Osteocyte (in vitro differentiated cells): Measurements from ENCODE around the gene LMOD1. TPM values are rescaled to one million over a fixed set of nuclear protein-coding genes. Genes with fewer than 3 reads are reported as not detected.

Source experiments
- DNase-seq: peaks from one replicate; pipeline ENCODE4 v3.0.0; 2021; ENCODE audit warnings: mixed read lengths; ENCODE audit not compliant: unreplicated experiment; ENCODE audit errors: extremely low spot score
- H3K27ac Mint-ChIP-seq: one replicate; pipeline ENCODE4 v1.8.0; 2021; ENCODE audit warnings: mild to moderate bottlenecking, mixed read lengths; ENCODE audit not compliant: unreplicated experiment
- H3K27me3 Mint-ChIP-seq: one replicate; pipeline ENCODE4 v1.8.0; 2021; ENCODE audit warnings: mixed read lengths; ENCODE audit not compliant: unreplicated experiment
- H3K36me3 Mint-ChIP-seq: one replicate; pipeline ENCODE4 v1.8.0; 2021; ENCODE audit warnings: mixed read lengths; ENCODE audit not compliant: unreplicated experiment
- H3K4me1 Mint-ChIP-seq: one replicate; pipeline ENCODE4 v1.8.0; 2021; ENCODE audit warnings: mixed read lengths; ENCODE audit not compliant: unreplicated experiment
- H3K4me3 Mint-ChIP-seq: one replicate; pipeline ENCODE4 v1.8.0; 2021; ENCODE audit warnings: mild to moderate bottlenecking, moderate library complexity, mixed read lengths; ENCODE audit not compliant: unreplicated experiment
- H3K9me3 Mint-ChIP-seq: one replicate; pipeline ENCODE4 v1.8.0; 2021; ENCODE audit warnings: mixed read lengths; ENCODE audit not compliant: unreplicated experiment
- total RNA-seq: library from RNA; stranded (reverse); gene quantifications from 2 replicates; pipeline ENCODE4 v1.2.1, GENCODE V29; 2021
- TF ChIP-seq, protein P1 (sequence below): fragments of 200-600 bp; sonication (generic); IDR thresholded peaks from 2 replicates; pipeline ENCODE4 v1.5.0; 2021; ENCODE audit warnings: antibody characterized with exemption, mild to moderate bottlenecking, moderate library complexity

Gene LMOD1
- total RNA-seq, 1 donor from 2014 or later, result 15.9 TPM

DNA sequence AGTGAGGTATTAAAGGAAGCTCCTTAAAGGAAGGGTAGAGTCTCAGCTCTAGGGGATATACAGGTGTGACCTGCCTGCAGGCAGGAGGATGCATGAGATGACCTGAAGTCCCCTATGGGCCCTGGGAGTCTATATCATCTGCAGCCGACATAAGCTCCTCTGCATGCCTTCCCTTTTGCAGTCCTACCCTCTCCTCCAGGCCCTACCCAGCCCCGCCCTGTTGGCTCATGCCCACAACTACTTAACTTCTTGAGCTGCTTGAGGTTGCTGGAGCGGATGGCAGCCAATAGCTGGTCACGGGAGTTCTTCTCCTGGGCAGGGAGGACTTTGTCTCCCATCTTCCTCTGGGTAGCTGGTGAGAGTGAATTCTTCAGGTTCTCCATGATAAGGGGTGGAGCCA lies 47.4 kb downstream of the LMOD1 start:
- Mint-ChIP-seq H3K9me3 (no peaks in the 10 kb centered on the region), H3K4me1 (peaks cover 40% of the 10 kb centered on the region), H3K4me3 (no peak overlapping the region), H3K27me3 (no peaks in the 10 kb centered on the region), H3K36me3 (peaks cover 12% of the 10 kb centered on the region), H3K27ac (peak overlapping the region; percentile 28)
- no peak for DNase-seq
- TF ChIP-seq, protein P1, sequence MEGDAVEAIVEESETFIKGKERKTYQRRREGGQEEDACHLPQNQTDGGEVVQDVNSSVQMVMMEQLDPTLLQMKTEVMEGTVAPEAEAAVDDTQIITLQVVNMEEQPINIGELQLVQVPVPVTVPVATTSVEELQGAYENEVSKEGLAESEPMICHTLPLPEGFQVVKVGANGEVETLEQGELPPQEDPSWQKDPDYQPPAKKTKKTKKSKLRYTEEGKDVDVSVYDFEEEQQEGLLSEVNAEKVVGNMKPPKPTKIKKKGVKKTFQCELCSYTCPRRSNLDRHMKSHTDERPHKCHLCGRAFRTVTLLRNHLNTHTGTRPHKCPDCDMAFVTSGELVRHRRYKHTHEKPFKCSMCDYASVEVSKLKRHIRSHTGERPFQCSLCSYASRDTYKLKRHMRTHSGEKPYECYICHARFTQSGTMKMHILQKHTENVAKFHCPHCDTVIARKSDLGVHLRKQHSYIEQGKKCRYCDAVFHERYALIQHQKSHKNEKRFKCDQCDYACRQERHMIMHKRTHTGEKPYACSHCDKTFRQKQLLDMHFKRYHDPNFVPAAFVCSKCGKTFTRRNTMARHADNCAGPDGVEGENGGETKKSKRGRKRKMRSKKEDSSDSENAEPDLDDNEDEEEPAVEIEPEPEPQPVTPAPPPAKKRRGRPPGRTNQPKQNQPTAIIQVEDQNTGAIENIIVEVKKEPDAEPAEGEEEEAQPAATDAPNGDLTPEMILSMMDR, result no peak

DNA sequence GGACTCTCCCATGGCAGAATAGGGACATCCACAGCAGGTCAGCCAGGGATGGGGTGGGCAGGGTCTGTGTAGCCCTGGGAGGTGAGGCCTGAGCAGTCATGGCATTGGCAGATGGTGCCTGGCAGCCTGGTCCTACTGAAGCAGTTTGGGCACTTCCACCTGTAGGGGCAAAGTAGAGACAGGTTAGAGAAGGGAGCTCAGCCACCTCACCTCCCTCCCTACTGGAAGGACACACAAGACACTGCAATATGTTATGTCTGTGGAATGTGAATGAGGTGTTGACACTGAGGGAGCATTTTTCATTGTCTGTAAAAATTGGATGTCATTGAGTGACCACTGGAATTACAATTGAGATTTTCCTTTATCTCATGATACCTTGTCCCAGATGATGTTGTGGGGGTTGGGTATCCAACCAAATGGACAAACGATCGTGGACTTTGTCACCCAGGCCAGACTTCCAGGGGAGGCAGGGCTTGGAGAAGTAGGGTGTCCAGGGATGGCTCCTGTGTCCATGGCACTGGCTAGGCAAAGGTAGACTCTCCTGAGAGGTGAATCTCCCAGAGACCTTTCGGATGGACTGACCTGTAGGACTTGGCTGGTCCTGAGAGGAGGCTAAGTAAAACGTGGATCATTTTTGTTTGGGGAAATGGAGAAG lies 48.0 kb downstream of the LMOD1 start:
- Mint-ChIP-seq H3K36me3 (peaks cover 12% of the 10 kb centered on the region), H3K27ac (peak overlapping the region; percentile 28), H3K9me3 (no peaks in the 10 kb centered on the region), H3K27me3 (no peaks in the 10 kb centered on the region), H3K4me3 (no peak overlapping the region), H3K4me1 (peaks cover 38% of the 10 kb centered on the region)
- TF ChIP-seq, protein P1, result no peak
- DNase-seq, result no peak

DNA sequence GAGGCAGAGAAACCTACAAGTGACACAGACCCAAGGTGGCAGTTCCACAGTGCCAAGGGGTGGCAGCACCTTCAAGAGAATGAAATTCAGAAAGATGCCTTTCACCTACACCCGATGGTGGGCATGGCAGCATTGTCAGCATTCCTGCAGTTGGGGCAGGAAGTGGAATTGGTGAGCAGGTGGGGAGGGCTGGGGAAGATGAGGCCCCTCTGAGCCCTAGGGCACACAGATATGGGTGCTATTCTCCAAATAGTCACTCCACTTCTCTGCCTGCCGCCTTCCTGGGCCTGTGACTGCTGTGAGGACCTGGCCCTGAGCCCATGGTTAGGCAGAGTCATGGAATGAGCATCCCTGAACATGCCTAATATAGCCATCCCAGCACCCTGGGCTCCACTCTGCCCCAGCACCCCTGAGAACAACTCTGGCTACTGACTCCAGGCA lies 49.4 kb downstream of the LMOD1 start:
- Mint-ChIP-seq H3K9me3 (no peaks in the 10 kb centered on the region), H3K4me1 (peaks cover 29% of the 10 kb centered on the region), H3K27me3 (no peaks in the 10 kb centered on the region), H3K36me3 (peaks cover 12% of the 10 kb centered on the region), H3K4me3 (no peak overlapping the region), H3K27ac (peak overlapping the region; percentile 91)
- no peak for DNase-seq
- TF ChIP-seq, protein P1, result peak; percentile 45

DNA sequence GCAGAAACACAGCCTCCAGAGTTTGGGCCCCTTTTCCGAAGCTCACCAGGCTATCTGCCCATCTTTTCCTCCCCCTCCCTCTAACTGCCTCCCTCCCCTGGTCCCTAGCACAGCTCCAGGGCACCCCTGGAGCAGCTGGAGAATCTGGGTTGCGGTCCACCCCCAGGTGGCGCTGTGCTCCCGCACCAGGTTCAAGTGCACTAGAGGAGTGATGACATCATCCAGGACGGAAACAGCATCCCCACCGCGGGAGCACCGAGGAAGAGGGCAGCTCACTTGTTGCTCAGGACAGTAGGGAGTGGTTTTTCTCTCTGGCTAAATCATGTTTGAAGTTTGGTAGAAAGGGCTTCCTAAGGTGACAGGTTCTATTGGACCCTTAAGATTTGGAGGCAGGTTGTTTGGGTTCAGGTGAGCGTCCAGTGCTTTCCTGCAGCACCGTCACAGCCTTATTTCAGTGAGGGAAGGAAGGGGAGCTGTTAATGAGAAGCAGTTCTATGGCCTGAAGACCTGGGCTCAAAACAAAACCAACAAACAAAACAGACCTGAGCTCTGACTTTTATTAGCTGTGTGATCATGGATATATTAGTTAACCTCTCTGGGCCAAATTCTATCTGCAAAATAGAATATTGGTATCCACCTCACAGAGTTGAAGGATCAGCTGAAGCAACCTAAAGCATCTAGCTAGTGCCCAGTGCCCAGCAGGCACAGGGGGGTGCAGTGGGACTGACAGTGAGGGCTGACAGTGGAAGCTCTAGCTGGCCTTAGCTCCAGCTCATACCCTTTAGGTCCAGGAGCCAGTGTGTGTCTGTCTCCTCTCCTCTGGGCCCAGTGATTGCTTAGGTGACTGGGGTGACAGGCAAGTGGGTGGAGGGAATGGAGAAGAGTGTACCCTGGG lies 50.2 kb downstream of the LMOD1 start:
- Mint-ChIP-seq H3K36me3 (peaks cover 12% of the 10 kb centered on the region), H3K9me3 (no peaks in the 10 kb centered on the region), H3K27ac (peak overlapping the region; percentile 91), H3K4me1 (peaks cover 27% of the 10 kb centered on the region), H3K27me3 (no peaks in the 10 kb centered on the region), H3K4me3 (peak overlapping the region; percentile 55)
- TF ChIP-seq, protein P1, result peak; percentile 98
- DNase-seq, result peak; percentile 97

DNA sequence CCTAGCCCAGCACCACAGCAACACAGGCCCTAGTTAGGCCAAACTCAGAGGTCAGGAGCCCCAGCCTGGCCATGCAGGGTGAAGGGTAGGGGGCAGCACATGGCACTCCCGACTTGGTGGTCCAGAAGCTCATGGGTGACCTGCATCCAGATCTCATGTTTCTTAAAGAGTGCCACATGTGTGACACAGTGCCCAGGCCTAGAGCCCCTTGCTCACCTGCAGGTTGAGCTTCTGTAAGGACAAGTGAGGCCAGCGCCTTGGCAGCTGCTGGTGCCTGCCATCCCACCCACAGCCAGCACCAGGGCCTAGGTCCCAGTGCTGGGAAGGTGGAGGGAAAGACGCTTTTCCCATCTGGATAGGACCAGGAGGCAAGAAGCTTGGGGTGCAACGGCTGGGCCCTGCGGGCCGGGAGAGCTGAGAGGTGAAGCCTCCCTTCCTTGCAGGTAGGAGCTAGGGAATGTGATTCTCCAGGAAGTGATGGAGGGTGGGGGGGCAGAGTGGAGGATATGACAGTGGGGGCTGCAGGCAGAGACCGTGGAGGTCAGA lies 51.2 kb downstream of the LMOD1 start:
- H3K27ac Mint-ChIP-seq, result no peak overlapping the region
- H3K9me3 Mint-ChIP-seq, result no peaks in the 10 kb centered on the region
- no peak for DNase-seq
- TF ChIP-seq, protein P1, result no peak
- H3K4me3 Mint-ChIP-seq, result no peak overlapping the region
- peaks cover 9% of the 10 kb centered on the region for H3K36me3 Mint-ChIP-seq
- peaks cover 22% of the 10 kb centered on the region for H3K4me1 Mint-ChIP-seq
- H3K27me3 Mint-ChIP-seq, result no peaks in the 10 kb centered on the region
